HG03095 (cell line): Measurements from ENCODE around the gene EGLN1.
A peak's percentile ranks its signal among the peaks of the same experiment; 100 is the strongest.

Experiments
- ATAC-seq: cut with Tn5 transposase; IDR thresholded peaks from one replicate; pipeline ENCODE4 v1.9.1; 2021; ENCODE audit warnings: moderate library complexity; ENCODE audit not compliant: unreplicated experiment

The EGLN1 gene

DNA sequence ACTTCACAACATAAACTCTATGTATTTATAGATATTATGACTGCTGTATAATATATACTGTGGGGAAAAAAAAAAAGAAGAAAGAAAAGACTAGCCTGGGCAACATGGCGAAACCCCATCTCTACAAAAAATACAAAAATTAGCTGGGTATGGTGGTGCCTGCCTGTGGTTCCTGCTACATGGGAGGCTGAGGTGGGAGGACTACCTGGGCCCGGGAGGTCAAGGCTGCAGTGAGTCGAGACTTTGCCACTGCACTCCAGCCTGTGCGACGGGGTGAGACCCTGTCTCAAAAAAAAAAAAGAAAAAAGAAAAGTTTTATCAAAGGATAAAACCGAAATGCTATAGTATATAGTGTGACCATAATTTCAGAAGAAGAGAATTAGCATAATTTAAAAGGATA lies 87.1 kb downstream of the EGLN1 start:
- ATAC-seq = no peak

DNA sequence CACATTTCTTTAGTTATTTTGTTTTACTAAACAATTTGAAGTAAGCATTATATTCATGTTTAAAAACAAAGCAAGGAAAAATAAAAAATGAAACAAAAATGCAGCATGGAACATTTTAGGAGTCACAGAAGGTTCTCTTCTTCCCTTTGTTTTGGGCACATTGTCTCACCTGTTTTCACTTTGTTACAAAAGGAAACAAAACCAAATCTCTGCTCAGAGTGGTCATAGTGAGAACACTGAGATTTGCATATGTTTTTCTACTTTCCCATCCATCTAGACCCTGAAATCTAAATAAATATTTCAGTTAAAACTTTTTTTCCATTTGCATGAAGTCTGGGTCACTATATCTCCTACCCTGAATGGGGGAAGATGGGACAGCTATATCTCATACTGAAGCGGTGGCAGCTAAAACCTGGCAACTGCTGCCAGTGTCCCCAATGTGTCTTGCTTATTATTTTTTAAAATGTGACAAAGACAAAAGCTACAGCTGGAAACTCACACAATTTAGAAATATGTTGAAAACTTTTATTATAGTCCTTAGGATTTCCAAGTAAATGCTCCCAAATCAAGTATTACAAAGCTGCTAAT lies 87.9 kb downstream of the EGLN1 start:
- ATAC-seq = no peak

DNA sequence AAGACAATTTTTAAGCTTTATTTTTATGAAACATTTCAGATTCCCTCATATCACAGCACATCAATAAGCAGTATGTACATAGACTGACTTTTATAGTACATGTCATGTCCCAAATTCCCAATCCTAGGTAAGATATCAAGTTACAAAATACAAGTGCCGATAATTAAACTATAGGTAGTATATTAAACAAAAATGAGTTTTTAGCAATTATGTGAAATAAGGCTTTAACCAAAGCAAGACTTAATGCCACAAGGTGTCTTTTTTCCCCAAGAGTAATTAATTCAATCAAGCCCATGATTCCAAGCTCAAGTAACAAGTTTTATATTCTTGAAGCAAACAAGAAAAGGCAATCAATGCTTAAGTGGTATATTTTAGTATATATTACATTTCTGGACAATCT lies 89.3 kb downstream of the EGLN1 start:
- no peak for ATAC-seq

DNA sequence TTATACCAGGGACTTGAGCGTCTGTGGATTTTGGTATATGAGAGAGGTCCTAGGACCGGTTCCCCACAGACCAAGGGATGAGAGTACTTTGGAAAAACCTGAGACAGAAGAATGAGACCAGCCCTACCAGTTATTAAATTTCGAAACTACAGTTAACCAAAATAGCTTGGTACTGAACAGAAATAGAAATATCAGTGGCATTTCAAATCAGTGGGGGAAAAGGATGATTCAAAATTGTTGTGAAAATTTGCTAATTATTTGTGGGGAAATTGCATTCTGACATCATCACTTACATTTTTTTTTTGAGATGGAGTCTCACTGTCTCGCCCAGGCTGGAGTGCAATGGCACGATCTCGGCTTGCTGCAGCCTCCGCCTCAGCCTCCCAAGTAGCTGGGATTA lies 92.6 kb downstream of the EGLN1 start:
- ATAC-seq = no peak

DNA sequence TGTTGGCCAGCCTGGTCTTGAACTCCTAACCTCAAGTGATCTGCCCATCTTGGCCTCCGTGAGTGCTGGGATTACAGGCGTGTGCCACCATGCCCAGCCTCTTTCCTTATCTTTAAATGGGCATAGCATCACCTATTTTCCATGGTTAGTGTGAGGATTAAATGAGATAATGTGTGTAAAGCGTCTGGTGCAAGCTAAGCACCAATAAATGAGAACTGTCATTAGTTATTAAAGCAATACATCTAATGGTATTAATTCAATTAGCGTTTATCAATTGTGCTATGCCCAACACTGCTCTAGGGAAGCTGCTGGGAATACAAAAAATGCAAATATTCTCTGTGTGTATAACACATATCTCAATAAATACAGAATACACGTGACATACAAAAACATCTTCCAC lies 94.5 kb downstream of the EGLN1 start:
- ATAC-seq = no peak

DNA sequence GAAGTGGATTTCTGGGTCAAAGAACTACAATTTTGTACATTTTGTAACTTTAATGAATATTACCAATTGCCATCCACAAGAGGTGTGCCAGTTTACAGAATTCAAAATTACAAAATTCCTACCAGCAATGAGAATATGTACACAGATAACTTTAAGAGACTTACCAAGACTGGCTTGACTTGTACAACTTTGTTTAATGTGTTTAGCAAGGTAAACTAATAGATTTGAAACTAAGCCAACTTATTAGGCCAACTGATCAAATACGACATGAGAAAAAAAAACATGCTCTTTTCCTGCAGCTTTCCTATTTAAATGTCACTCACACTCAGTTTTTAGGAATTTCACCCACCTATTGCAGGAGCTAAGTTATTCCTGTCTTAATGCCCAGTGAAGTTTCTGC lies 95.8 kb downstream of the EGLN1 start:
- no peak for ATAC-seq

DNA sequence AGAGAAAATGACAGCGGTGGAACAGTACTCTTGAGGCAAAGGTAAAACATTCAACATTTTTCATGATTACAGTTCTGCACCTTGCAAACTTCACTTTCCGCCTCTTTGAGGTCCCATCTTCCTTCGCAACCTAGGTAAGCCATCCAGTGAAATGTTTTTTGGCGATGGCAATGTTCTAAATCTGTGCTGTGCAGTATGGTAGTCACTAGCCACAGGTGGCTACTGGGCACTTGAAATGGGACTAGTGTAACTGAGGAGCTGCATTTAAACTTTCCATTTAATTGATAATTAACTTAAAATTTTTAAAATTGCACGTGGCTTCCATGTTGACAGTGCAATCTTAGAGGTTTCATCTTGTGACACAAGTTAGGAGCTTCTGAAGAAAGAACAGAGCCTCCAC lies 97.4 kb downstream of the EGLN1 start:
- no peak for ATAC-seq

DNA sequence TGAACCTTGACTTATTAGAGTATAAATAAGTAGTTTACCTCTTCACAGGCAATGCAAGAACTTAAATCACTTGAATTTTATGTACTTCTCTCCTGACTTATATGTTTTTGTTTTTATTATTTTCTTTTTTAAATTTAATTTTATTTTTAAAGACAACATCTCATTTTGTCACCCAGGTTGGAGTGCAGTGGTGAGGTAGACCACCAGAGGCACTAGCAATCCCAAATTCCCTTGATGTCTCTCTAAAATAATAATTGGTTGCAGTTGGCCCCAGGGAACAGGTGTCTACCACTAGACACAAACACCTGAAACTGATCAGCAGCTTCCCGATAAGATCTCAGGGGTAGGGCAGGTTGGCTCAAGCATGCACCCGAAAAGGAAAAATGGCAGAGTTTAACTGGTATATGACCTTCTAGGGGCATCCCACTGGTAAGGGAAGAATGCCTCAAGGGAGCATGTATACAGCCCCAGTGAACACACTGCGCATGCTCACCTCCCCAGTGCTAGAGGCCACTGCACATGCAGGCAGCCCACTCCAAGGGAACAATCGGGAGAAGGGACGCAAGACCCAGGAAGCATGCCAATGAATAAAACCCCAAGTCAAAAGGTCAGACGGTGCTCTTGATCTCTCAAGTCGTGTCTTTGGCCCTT lies 99.1 kb downstream of the EGLN1 start:
- no peak for ATAC-seq

DNA sequence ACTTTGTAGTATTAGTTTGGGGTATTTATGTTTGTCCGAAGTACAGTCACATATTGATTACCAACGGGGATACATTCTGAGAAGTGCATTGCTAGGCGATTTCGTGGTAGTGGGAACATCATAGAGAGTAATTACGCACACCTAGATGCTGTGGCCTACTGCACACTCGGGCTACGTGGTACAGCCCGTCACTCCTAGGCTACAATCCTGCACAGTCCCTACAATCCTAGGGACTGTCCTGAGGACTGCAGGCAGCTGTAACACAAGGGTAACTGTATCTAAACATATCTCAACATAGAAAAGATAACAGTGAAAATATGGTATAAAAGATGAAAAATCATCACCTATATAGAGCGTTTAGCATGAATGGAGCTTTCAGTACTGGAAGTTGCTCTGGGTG lies 103.0 kb downstream of the EGLN1 start:
- ATAC-seq = no peak

DNA sequence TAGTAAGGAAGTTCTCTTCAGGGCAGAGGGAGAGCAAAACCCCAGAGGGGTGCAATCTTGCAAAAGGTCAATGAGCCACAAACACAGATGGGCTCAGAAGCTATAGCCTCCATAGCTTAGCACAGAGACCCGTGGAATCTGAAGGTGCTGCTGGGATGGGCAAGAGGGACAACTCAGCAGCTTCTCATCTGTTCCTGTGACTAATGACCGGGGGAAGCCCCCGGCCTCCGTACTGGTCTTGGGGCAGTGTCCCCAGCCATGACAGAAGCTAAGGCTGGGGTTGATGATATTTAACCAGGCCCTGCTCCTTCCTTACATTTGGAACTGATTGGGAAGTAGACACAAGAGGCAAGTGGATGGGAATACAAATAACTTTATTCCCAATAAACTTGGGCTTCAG lies 103.5 kb downstream of the EGLN1 start:
- ATAC-seq = no peak

DNA sequence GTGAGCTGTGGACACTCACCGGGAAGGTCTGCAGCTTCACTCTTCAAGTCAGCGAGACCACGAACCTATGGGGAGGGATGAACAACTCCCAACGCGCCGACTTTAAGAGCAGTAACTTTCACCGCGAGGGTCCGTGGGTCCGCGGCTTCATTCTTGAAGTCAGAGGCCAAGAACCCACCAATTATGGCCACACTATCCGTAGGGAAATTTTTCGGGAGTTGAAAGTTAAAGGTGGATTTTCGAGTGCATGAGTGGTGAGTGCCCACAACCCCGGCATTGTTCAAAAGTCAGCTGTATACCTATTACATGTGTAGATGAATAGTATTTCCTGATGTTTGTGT lies 104.1 kb downstream of the EGLN1 start:
- no peak for ATAC-seq

DNA sequence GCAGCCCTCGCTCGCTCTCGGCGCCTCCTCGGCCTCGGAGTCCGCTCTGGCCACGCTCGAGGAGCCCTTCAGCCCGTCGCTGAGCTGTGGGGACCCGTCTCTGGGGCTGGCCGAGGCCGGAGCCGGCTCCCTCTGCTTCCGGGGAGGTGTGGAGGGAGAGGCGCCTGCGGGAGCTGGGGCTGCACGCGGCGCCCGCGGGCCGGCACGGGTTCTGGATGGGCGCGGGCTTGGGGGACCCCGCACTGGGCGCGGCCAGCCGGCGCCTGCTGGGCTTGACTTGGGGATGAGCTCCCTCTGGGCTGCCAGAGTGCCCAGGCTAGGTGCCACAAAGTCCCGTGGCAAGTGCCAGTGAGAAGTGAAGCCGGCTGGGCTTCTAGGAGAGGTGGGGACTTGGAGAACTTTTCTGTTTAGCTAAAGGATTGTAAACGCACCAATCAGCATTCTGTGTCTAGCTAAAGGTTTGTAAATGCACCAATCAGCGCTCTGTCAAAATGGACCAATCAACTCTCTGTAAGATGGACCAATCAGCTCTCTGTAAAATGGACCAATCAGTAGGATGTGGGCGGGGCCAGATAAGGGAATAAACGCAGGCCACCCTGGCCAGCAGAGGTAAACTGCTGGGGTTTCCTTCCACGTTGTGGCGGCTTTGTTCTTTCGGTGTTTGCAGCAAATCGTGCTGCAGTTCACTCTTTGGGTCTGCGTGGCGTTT lies 104.6 kb downstream of the EGLN1 start:
- ATAC-seq = no peak

DNA sequence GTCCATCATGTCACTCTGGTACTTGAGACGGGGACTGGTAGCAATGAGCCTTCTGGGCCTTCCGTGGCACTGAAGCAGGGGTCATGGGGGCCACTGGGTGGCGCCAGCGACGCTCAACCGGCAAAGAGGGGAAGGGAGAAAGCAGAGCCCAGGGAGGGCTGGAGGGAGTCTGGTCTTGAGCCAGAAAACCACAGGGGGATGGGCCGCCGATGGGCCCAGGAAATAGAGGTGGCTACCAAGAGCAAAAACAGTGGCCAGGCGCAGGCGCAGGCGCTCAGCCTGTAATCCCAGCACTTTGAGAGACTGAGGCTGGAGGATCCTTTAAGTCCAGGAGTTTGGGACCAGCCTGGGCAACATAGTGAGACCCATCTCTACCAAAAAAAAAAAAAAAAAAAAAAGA lies 106.2 kb downstream of the EGLN1 start:
- peak; percentile 86 for ATAC-seq
